ENCODE measurements around the gene PLXNB3.

Gene PLXNB3

GRCh38 chrX:153755136-153755535, 8.9 kb upstream of the PLXNB3 start:
- DNase-seq (ENCODE audit: low read depth in 2 of 2), result no peak

- no peak for DNase-seq (ENCODE audit: low read depth in 2 of 2)
These were observed 2.2 kb upstream of the PLXNB3 start for GRCh38 chrX:153761863-153762262.

GRCh38 chrX:153762626-153763173, 1.3 kb upstream of the PLXNB3 start:
- DNase-seq (ENCODE audit: low read depth in 2 of 2), result no peak

- no peak for DNase-seq (ENCODE audit: low read depth in 2 of 2)
These were observed 634 bp upstream of the PLXNB3 start for GRCh38 chrX:153763298-153763932.

- DNase-seq (ENCODE audit: low read depth in 2 of 2), result no peak
These were observed 713 bp downstream of the PLXNB3 start for GRCh38 chrX:153764786-153765137.

- DNase-seq (ENCODE audit: low read depth in 2 of 2), result no peak
These were observed 1.4 kb downstream of the PLXNB3 start for GRCh38 chrX:153765138-153766079.

GRCh38 chrX:153766098-153766817, 2.2 kb downstream of the PLXNB3 start:
- DNase-seq (ENCODE audit: low read depth in 2 of 2), result peak; percentile 24 to 43

GRCh38 chrX:153766871-153767673, 3.0 kb downstream of the PLXNB3 start:
- no peak for DNase-seq (ENCODE audit: low read depth in 2 of 2)

GRCh38 chrX:153767674-153768055, 3.6 kb downstream of the PLXNB3 start:
- no peak for DNase-seq (ENCODE audit: low read depth in 2 of 2)

GRCh38 chrX:153768311-153769157, 4.5 kb downstream of the PLXNB3 start:
- DNase-seq (ENCODE audit: low read depth in 2 of 2), result no peak

- no peak for DNase-seq (ENCODE audit: low read depth in 2 of 2)
These were observed 5.3 kb downstream of the PLXNB3 start for GRCh38 chrX:153769158-153769864.

GRCh38 chrX:153769865-153770600, 6.0 kb downstream of the PLXNB3 start:
- DNase-seq (ENCODE audit: low read depth in 2 of 2), result no peak

GRCh38 chrX:153770601-153771414, 6.8 kb downstream of the PLXNB3 start:
- DNase-seq (ENCODE audit: low read depth in 2 of 2), result no peak

- DNase-seq (ENCODE audit: low read depth in 2 of 2), result no peak
These were observed 7.6 kb downstream of the PLXNB3 start for GRCh38 chrX:153771415-153772315.

GRCh38 chrX:153772316-153773217, 8.5 kb downstream of the PLXNB3 start:
- no peak for DNase-seq (ENCODE audit: low read depth in 2 of 2)

GRCh38 chrX:153773218-153773611, 9.2 kb downstream of the PLXNB3 start:
- DNase-seq (ENCODE audit: low read depth in 2 of 2), result no peak

Data from fibroblast of skin of left biceps (primary cell).